BE2C (cell line): ENCODE measurements around the gene POLQ.

Source experiments
- DNase-seq: peaks from one replicate; pipeline ENCODE4 v3.0.0-alpha.2; 2020
- H3K27me3 ChIP-seq: fragments of 250-450 bp; sonication (Bioruptor Pico); 2 replicates; pipeline ENCODE4 v1.5.1; 2020; ENCODE audit warnings: mild to moderate bottlenecking
- H3K36me3 ChIP-seq: fragments of 250-450 bp; sonication (Bioruptor Pico); 2 replicates; pipeline ENCODE4 v1.5.1; 2020; ENCODE audit warnings: mild to moderate bottlenecking
- H3K4me1 ChIP-seq: fragments of 250-450 bp; sonication (Bioruptor Pico); 2 replicates; pipeline ENCODE4 v1.5.1; 2020
- H3K4me3 ChIP-seq: 2 replicates; pipeline ENCODE4 v1.5.1; 2011; ENCODE audit warnings: low read depth, low read length
- H3K9me3 ChIP-seq: fragments of 250-450 bp; sonication (Bioruptor Pico); 2 replicates; pipeline ENCODE4 v1.5.1; 2020
- TF ChIP-seq, protein P1 (sequence below): IDR thresholded peaks from 2 replicates; pipeline ENCODE4 v1.5.1; 2012; ENCODE audit warnings: mild to moderate bottlenecking, low read depth, low read length

POLQ gene

DNA sequence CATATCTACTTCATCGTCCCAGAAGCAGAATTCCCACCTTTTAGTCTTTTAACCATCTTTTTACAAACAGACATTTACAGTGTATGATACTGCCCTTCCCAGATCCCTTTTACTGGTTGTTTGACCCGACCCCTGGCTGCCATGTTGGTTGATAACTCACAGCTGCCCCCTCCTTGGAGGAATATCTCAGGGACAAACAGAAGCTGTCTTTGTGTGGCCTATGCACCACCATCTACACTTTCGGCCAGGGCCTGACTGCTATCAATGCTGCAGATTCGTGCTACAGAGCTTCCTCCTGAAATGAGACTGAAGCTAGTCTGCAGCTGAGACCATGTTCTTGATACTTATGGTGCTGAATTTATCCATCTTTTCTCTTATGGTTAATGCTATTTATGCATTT is 6.6 kb upstream of the POLQ start:
- DNase-seq, result no peak
- no peaks in the 10 kb centered on the region for H3K4me1 ChIP-seq
- H3K4me3 ChIP-seq, result no peak overlapping the region
- TF ChIP-seq, protein P1, sequence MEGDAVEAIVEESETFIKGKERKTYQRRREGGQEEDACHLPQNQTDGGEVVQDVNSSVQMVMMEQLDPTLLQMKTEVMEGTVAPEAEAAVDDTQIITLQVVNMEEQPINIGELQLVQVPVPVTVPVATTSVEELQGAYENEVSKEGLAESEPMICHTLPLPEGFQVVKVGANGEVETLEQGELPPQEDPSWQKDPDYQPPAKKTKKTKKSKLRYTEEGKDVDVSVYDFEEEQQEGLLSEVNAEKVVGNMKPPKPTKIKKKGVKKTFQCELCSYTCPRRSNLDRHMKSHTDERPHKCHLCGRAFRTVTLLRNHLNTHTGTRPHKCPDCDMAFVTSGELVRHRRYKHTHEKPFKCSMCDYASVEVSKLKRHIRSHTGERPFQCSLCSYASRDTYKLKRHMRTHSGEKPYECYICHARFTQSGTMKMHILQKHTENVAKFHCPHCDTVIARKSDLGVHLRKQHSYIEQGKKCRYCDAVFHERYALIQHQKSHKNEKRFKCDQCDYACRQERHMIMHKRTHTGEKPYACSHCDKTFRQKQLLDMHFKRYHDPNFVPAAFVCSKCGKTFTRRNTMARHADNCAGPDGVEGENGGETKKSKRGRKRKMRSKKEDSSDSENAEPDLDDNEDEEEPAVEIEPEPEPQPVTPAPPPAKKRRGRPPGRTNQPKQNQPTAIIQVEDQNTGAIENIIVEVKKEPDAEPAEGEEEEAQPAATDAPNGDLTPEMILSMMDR, result no peak
- no peaks in the 10 kb centered on the region for H3K27me3 ChIP-seq
- no peaks in the 10 kb centered on the region for H3K9me3 ChIP-seq
- H3K36me3 ChIP-seq, result no peaks in the 10 kb centered on the region

DNA sequence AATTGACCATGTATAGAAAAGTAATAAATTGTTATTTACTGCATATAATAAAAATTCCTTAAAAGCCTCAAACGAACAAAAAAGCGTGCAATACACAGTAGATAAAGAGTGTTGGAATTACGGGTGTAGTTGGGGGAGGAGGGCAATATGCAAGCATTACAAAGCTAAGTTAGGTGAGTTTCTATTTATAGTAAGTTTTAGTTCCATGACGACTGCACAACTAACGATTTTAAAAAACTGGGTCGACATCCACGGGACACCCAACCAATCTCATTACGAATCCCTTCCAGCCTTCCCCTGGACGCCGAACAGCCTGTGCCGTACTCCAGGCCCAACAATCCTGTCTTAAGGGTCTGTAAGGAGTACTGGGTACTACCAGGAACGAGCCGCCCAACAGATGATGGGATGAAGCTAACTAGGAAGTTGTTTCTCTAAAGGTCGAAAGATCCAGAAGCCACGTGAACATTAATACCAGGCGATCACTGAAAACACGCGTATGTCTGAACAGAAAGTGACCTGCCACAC is 677 bp downstream of the POLQ start:
- H3K27me3 ChIP-seq, result no peaks in the 10 kb centered on the region
- DNase-seq, result no peak
- peak overlapping the region; percentile 92 for H3K4me3 ChIP-seq
- H3K4me1 ChIP-seq, result no peaks in the 10 kb centered on the region
- no peaks in the 10 kb centered on the region for H3K9me3 ChIP-seq
- H3K36me3 ChIP-seq, result peaks cover 16% of the 10 kb centered on the region
- TF ChIP-seq, protein P1, result no peak

DNA sequence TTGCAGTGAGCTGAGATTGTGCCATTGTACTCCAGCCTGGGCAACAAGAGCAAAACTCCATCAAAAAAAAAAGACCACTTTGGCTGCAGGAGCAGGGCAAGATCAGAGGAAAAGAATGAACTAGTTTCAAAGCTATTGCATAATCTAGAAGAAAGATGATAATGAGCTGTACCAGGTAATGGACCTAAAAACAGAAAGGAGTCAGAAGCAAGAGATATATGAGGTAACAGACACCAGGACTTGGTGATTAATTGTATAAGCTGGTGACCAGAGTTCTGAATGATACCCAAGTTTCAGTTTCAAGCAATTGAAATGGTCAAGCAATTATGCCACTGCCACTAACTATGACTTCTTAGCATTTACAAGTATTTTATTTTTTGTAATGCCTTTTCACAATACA is 2.9 kb downstream of the POLQ start:
- TF ChIP-seq, protein P1, result no peak
- H3K4me1 ChIP-seq, result no peaks in the 10 kb centered on the region
- H3K36me3 ChIP-seq, result peaks cover 29% of the 10 kb centered on the region
- no peaks in the 10 kb centered on the region for H3K9me3 ChIP-seq
- H3K27me3 ChIP-seq, result no peaks in the 10 kb centered on the region
- no peak overlapping the region for H3K4me3 ChIP-seq
- no peak for DNase-seq

DNA sequence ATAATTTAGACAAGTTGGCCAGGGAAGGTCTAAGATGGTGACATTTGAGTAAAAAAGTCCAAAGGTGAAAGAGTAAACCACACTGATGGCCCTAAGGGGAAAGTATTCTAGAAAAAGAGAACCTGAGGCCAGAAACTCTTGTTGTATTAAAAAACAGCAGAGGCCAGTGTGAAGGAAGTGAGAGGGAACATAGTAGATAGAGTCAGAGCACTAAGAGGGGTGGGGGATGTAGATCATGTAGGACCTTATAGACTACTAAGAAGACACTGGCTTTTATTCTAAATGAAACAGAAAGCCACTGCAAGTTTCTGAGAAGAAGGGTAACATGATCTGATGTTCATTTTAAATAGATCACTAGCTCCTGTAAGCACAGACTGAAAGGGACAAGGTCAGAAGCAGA is 14.5 kb downstream of the POLQ start:
- Histone ChIP-seq H3K36me3 (peaks cover 44% of the 10 kb centered on the region), H3K9me3 (no peaks in the 10 kb centered on the region), H3K27me3 (no peaks in the 10 kb centered on the region), H3K4me1 (no peaks in the 10 kb centered on the region), H3K4me3 (no peak overlapping the region)
- no peak for DNase-seq
- TF ChIP-seq, protein P1, result no peak

DNA sequence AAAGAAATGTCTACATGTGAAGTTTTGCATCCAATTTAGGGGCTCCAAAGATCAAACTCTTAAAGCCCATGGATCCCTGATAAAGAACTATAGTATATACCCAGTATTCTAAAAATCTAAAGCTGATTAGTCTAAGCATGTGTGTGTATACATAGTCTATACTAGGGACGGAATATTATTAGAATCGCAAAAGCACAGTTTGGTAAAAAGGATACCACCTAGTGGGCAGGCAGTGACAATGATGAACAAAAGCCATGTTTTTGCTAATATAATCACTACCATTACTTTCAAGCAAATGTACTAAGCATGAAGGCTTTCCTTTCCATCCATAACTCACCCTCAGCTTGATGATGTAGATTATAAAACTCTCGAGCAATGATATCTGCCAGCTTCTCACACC is 16.5 kb downstream of the POLQ start:
- H3K4me1 ChIP-seq, result no peaks in the 10 kb centered on the region
- no peaks in the 10 kb centered on the region for H3K9me3 ChIP-seq
- H3K27me3 ChIP-seq, result no peaks in the 10 kb centered on the region
- H3K4me3 ChIP-seq, result no peak overlapping the region
- peaks cover 28% of the 10 kb centered on the region for H3K36me3 ChIP-seq
- DNase-seq, result no peak
- TF ChIP-seq, protein P1, result peak; percentile 42

DNA sequence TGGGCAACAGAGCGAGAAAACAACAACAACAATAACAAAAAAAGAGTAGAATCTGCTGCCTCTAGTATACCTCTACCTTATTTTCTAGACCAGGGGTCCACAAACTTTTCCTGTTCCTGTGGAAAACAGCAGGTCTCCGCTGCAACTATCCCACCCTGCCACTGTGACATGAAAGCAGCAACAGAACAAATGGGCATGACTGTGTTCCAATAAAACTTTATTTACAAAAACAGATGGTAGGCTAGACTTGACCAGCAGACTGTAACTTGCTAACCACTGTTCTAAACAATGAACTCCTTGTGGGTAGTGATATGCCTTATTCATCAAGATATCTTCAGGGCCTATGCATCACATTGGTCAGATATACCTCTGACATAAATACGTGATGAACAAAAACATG is 25.3 kb downstream of the POLQ start:
- H3K4me3 ChIP-seq, result no peak overlapping the region
- H3K36me3 ChIP-seq, result peaks cover 14% of the 10 kb centered on the region
- TF ChIP-seq, protein P1, result no peak
- no peaks in the 10 kb centered on the region for H3K4me1 ChIP-seq
- no peaks in the 10 kb centered on the region for H3K27me3 ChIP-seq
- H3K9me3 ChIP-seq, result no peaks in the 10 kb centered on the region
- no peak for DNase-seq
